ENCODE data around the gene LILRB3.
"Not testable (repeated sequence)": the region's sequence is repeated elsewhere in the genome, so short reads cannot be mapped to it uniquely, and the experiment has no call there.

DNA sequence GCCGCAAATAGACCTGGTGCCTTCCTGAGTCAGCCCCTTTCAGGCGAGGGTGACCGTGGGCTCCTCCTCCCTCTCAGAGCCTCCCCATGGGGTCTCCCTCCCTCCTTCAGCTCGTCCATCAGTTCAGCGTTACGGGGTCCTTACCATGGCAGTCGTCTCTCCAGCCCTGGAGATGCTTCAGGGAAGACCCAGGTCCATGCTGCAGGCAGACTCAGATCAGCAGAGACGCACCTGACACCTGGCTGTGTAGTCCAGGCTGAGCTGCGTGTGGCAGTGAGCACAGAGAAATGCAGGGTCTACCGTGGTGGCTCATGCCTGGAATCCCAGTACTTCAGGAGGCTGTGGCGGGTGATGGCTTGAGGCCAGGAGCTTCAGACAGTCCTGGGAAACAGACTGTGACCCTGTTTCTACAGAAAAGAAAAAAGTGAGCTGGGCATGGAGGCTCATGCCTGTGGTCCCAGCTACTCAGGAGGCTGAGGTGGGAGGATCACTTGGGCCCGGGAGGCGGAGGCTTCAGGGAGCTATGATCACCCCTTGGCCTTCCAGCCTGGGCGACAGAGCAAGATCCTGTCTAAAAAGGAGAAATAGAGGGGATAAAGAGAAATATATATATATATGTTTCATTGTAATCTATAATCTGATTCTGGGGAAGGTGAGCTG lies 600 bp upstream of the LILRB3 start:
- TF ChIP-seq, protein P1, sequence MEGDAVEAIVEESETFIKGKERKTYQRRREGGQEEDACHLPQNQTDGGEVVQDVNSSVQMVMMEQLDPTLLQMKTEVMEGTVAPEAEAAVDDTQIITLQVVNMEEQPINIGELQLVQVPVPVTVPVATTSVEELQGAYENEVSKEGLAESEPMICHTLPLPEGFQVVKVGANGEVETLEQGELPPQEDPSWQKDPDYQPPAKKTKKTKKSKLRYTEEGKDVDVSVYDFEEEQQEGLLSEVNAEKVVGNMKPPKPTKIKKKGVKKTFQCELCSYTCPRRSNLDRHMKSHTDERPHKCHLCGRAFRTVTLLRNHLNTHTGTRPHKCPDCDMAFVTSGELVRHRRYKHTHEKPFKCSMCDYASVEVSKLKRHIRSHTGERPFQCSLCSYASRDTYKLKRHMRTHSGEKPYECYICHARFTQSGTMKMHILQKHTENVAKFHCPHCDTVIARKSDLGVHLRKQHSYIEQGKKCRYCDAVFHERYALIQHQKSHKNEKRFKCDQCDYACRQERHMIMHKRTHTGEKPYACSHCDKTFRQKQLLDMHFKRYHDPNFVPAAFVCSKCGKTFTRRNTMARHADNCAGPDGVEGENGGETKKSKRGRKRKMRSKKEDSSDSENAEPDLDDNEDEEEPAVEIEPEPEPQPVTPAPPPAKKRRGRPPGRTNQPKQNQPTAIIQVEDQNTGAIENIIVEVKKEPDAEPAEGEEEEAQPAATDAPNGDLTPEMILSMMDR (IDR thresholded peaks at IDR 0.05): not testable (repeated sequence)
- TF ChIP-seq POLR2A (IDR thresholded peaks at IDR 0.05): not testable (repeated sequence)

All from heart left ventricle (tissue), 13 donors.